Neural cell (in vitro differentiated cells): ENCODE data around the gene CCZ1. TPM values are rescaled to one million over a fixed set of nuclear protein-coding genes. Genes with fewer than 3 reads are reported as not detected.
"Not testable (repeated sequence)": the region's sequence is repeated elsewhere in the genome, so short reads cannot be mapped to it uniquely, and the experiment has no call there.

Source experiments
- H2AFZ ChIP-seq: fragments of 200-600, 300-800 bp; sonication (generic), shearing (Covaris generic); 2 replicates; pipeline ENCODE4 v1.6.0; 2014; ENCODE audit warnings: low read depth, mild to moderate bottlenecking, antibody characterized with exemption, low read length, moderate library complexity
- H3F3A ChIP-seq: fragments of 200-600 bp; shearing (Covaris generic); 2 replicates; pipeline ENCODE4 v1.6.1; 2016; ENCODE audit warnings: mild to moderate bottlenecking, moderate library complexity, mixed read lengths, antibody characterized with exemption, low read length; ENCODE audit not compliant: insufficient read depth, poor library complexity, severe bottlenecking
- H3K27ac ChIP-seq: fragments of 200-600, 300-800 bp; sonication (generic), shearing (Covaris generic); 2 replicates; pipeline ENCODE4 v1.5.1; 2014; ENCODE audit warnings: mild to moderate bottlenecking, low read length, moderate library complexity
- H3K27me3 ChIP-seq: fragments of 300-800, 200-600 bp; sonication (generic), shearing (Covaris generic); 2 replicates; pipeline ENCODE4 v1.6.0; 2014; ENCODE audit warnings: mild to moderate bottlenecking, low read depth, low read length, moderate library complexity; ENCODE audit not compliant: insufficient read depth
- H3K36me3 ChIP-seq: fragments of 300-800, 200-600 bp; sonication (generic), shearing (Covaris generic); 2 replicates; pipeline ENCODE4 v1.5.1; 2014; ENCODE audit warnings: mild to moderate bottlenecking, antibody characterized with exemption, low read length, moderate library complexity; ENCODE audit not compliant: insufficient read depth
- H3K4me2 ChIP-seq: fragments of 300-800, 200-600 bp; sonication (generic), shearing (Covaris generic); 2 replicates; pipeline ENCODE4 v1.6.0; 2014; ENCODE audit warnings: mild to moderate bottlenecking, low read length
- H3K4me3 ChIP-seq: fragments of 300-800, 200-600 bp; sonication (generic), shearing (Covaris generic); 2 replicates; pipeline ENCODE4 v1.5.1; 2014; ENCODE audit warnings: mild to moderate bottlenecking, low read length, moderate library complexity
- H3K79me2 ChIP-seq: fragments of 200-600 bp; shearing (Covaris generic); replicated peaks from 2 replicates; pipeline ENCODE4 v1.6.0; 2014; ENCODE audit warnings: mild to moderate bottlenecking, low read length, moderate library complexity; ENCODE audit not compliant: insufficient read depth
- H3K9ac ChIP-seq: fragments of 300-800, 200-600 bp; sonication (generic), shearing (Covaris generic); 2 replicates; pipeline ENCODE4 v1.6.1; 2016; ENCODE audit warnings: mild to moderate bottlenecking, low read length, mixed read lengths
- H3K9me2 ChIP-seq: fragments of 200-600 bp; shearing (Covaris generic); 2 replicates; pipeline ENCODE4 v1.6.1; 2016; ENCODE audit warnings: mild to moderate bottlenecking, low read length, mixed read lengths; ENCODE audit not compliant: insufficient read depth
- H3K9me3 ChIP-seq: fragments of 200-600, 300-800 bp; sonication (generic), shearing (Covaris generic); 2 replicates; pipeline ENCODE4 v1.6.1; 2016; ENCODE audit warnings: mild to moderate bottlenecking, mixed run types, low read length, moderate library complexity, mixed read lengths
- H4K20me1 ChIP-seq: fragments of 200-600 bp; shearing (Covaris generic); 2 replicates; pipeline ENCODE4 v1.6.1; 2016; ENCODE audit warnings: mild to moderate bottlenecking, mixed run types; ENCODE audit not compliant: insufficient read depth
- EP300 ChIP-seq: fragments of 450-650 bp; conservative IDR thresholded peaks from 2 replicates; pipeline ENCODE4 v1.6.1; 2014; ENCODE audit warnings: antibody characterized with exemption, mild to moderate bottlenecking, moderate library complexity; ENCODE audit not compliant: poor library complexity, severe bottlenecking
- EZH2 ChIP-seq: fragments of 200-600, 300-800 bp; shearing (Covaris generic), sonication (generic); IDR thresholded peaks from 2 replicates; pipeline ENCODE4 v1.6.1; 2014; ENCODE audit warnings: antibody characterized with exemption, low read length, borderline replicate concordance, mild to moderate bottlenecking; ENCODE audit not compliant: insufficient read depth, poor library complexity, severe bottlenecking
- MXI1 ChIP-seq: fragments of 450-650 bp; conservative IDR thresholded peaks from 2 replicates; pipeline ENCODE4 v1.6.1; 2014; ENCODE audit warnings: antibody characterized with exemption, mild to moderate bottlenecking; ENCODE audit not compliant: poor library complexity, severe bottlenecking
- POLR2AphosphoS5 ChIP-seq: IDR thresholded peaks from 2 replicates; pipeline ENCODE4 v1.6.1; 2012
- RAD21 ChIP-seq: fragments of 450-650 bp; conservative IDR thresholded peaks from 2 replicates; pipeline ENCODE4 v1.6.1; 2014; ENCODE audit warnings: antibody characterized with exemption, mild to moderate bottlenecking, moderate library complexity
- REST ChIP-seq: IDR thresholded peaks from 2 replicates; pipeline ENCODE4 v1.6.1; 2012; ENCODE audit warnings: borderline replicate concordance
- SMC3 ChIP-seq: fragments of 450-650 bp; conservative IDR thresholded peaks from 2 replicates; pipeline ENCODE4 v1.6.1; 2014; ENCODE audit warnings: antibody characterized with exemption, mild to moderate bottlenecking, moderate library complexity; ENCODE audit not compliant: poor library complexity
- TAF1 ChIP-seq: IDR thresholded peaks from 2 replicates; pipeline ENCODE4 v1.6.1; 2012; ENCODE audit warnings: low read depth
- polyA plus RNA-seq: library from polyadenylated mRNA; depleted of rRNA; stranded (reverse); fragments of >200 nt; gene quantifications from 2 replicates; pipeline ENCODE4 v1.2.3, GENCODE V29; 2014
- TF ChIP-seq, protein P1 (sequence below): fragments of 450-650 bp; IDR thresholded peaks from 2 replicates; pipeline ENCODE4 v1.5.1; 2014; ENCODE audit warnings: antibody characterized with exemption, mild to moderate bottlenecking, moderate library complexity; ENCODE audit not compliant: poor library complexity, severe bottlenecking

Gene CCZ1
- polyA plus RNA-seq, 1 donor from 2014 or later, result 195 TPM

- not testable (repeated sequence) for H3K36me3 ChIP-seq, H3K4me2 ChIP-seq, H3F3A ChIP-seq, H4K20me1 ChIP-seq, H3K27me3 ChIP-seq, H3K79me2 ChIP-seq, H3K9ac ChIP-seq, H2AFZ ChIP-seq, H3K9me3 ChIP-seq, H3K4me3 ChIP-seq, H3K9me2 ChIP-seq, H3K27ac ChIP-seq
Observed at GRCh38 chr7:5865279-5865931, 33.1 kb upstream of the CCZ1 start.

GRCh38 chr7:5867060-5867459, 31.5 kb upstream of the CCZ1 start:
- Histone ChIP-seq H3K9me3 (no peaks in the 10 kb centered on the region), H3K9me2 (no peaks in the 10 kb centered on the region), H3K9ac (no peak overlapping the region), H3K79me2 (no peaks in the 10 kb centered on the region), H3K4me2 (no peak overlapping the region), H3K4me3 (no peak overlapping the region), H3F3A (no peaks in the 10 kb centered on the region), H3K36me3 (no peaks in the 10 kb centered on the region), H2AFZ (no peak overlapping the region), H4K20me1 (no peaks in the 10 kb centered on the region), H3K27me3 (no peaks in the 10 kb centered on the region), H3K27ac (no peak overlapping the region)
- TF ChIP-seq, protein P1, sequence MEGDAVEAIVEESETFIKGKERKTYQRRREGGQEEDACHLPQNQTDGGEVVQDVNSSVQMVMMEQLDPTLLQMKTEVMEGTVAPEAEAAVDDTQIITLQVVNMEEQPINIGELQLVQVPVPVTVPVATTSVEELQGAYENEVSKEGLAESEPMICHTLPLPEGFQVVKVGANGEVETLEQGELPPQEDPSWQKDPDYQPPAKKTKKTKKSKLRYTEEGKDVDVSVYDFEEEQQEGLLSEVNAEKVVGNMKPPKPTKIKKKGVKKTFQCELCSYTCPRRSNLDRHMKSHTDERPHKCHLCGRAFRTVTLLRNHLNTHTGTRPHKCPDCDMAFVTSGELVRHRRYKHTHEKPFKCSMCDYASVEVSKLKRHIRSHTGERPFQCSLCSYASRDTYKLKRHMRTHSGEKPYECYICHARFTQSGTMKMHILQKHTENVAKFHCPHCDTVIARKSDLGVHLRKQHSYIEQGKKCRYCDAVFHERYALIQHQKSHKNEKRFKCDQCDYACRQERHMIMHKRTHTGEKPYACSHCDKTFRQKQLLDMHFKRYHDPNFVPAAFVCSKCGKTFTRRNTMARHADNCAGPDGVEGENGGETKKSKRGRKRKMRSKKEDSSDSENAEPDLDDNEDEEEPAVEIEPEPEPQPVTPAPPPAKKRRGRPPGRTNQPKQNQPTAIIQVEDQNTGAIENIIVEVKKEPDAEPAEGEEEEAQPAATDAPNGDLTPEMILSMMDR, result no peak
- TF ChIP-seq EZH2 (no peak), POLR2AphosphoS5 (no peak), SMC3 (no peak), TAF1 (no peak), MXI1 (no peak), EP300 (no peak), RAD21 (no peak), REST (no peak)

DNA sequence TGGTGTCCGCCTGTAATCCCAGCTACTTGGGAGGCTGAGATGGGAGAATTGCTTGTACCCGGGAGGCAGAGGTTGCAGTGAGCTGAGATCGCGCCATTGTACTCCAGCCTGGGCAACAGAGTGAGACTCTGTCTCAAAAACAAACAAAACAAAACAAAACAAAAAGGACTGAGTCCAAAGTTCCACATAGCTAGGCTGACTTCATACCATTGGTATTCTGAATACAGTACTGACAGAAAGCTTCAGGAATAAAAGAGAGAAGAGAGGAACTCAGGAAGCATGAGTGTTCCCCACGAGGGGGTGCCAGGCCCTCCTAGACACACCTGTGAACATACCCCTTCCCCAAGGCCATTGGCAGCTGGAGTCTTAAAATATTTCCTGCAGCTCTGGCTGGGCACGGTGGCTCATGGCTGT, 29.6 kb upstream of the CCZ1 start:
- H3K27me3 ChIP-seq, H3F3A ChIP-seq, H3K36me3 ChIP-seq, H2AFZ ChIP-seq, H4K20me1 ChIP-seq, H3K9me2 ChIP-seq, H3K27ac ChIP-seq, H3K9me3 ChIP-seq, H3K4me2 ChIP-seq, H3K79me2 ChIP-seq, H3K9ac ChIP-seq, H3K4me3 ChIP-seq: not testable (repeated sequence)
